Measurements from ENCODE around the gene PREB.

GRCh38 chr2:27158468-27158867, 24.0 kb upstream of the PREB start:
- TF ChIP-seq CTCF (IDR thresholded peaks at IDR 0.05) (no peak), POLR2A (IDR thresholded peaks at IDR 0.05) (no peak), POLR2AphosphoS5 (IDR thresholded peaks at IDR 0.05) (no peak)
